OCI-LY3 (cell line): ENCODE results near the gene PPP2R5C.

Experiments
- H2AFZ ChIP-seq: fragments of 200-600, 300-600 bp; shearing (Covaris generic); 2 replicates; pipeline ENCODE4 v1.6.0; 2014; ENCODE audit warnings: antibody characterized with exemption, low read depth, low read length
- H3K27ac ChIP-seq: fragments of 200-600, 300-600 bp; sonication (generic); 2 replicates; pipeline ENCODE4 v1.5.1; 2014; ENCODE audit warnings: mild to moderate bottlenecking, low read length, moderate library complexity, mixed read lengths
- H3K27me3 ChIP-seq: fragments of 200-600, 300-600 bp; sonication (generic); 2 replicates; pipeline ENCODE4 v1.6.1; 2014; ENCODE audit warnings: low read depth, low read length, mixed read lengths
- H3K36me3 ChIP-seq: fragments of 200-600, 300-600 bp; sonication (generic); replicated peaks from 2 replicates; pipeline ENCODE3; 2014; ENCODE audit warnings: low read depth, low read length, mixed read lengths
- H3K4me1 ChIP-seq: fragments of 300-600, 200-600 bp; sonication (generic); 2 replicates; pipeline ENCODE4 v1.6.1; 2014; ENCODE audit warnings: low read length, mixed read lengths
- H3K4me2 ChIP-seq: fragments of 200-600, 300-600 bp; sonication (generic); 2 replicates; pipeline ENCODE4 v1.6.1; 2014; ENCODE audit warnings: low read length, mixed read lengths
- H3K4me3 ChIP-seq: fragments of 300-600, 200-600 bp; sonication (generic); 2 replicates; pipeline ENCODE4 v1.5.1; 2014; ENCODE audit warnings: antibody characterized with exemption, mild to moderate bottlenecking, low read length, moderate library complexity
- H3K79me2 ChIP-seq: fragments of 300-600, 200-600 bp; shearing (Covaris generic); 2 replicates; pipeline ENCODE4 v1.6.1; 2014; ENCODE audit warnings: mild to moderate bottlenecking, low read length, mixed read lengths
- H3K9ac ChIP-seq: fragments of 300-600, 200-600 bp; shearing (Covaris generic); 2 replicates; pipeline ENCODE4 v1.6.0; 2014; ENCODE audit warnings: mild to moderate bottlenecking, low read length, moderate library complexity
- H3K9me3 ChIP-seq: fragments of 200-600, 300-600 bp; shearing (Covaris generic); 2 replicates; pipeline ENCODE4 v1.6.1; 2014; ENCODE audit warnings: low read length, mixed read lengths; ENCODE audit not compliant: insufficient read depth
- H4K20me1 ChIP-seq: fragments of 200-600, 300-600 bp; sonication (generic); 2 replicates; pipeline ENCODE4 v1.6.1; 2016; ENCODE audit warnings: low read length, mixed read lengths; ENCODE audit not compliant: insufficient read depth
- CTCF ChIP-seq: fragments of 200-600, 300-600 bp; sonication (generic); IDR thresholded peaks from 2 replicates; pipeline ENCODE4 v1.5.1; 2014; ENCODE audit warnings: antibody characterized with exemption, low read length, low read depth
- EZH2phosphoT487 ChIP-seq: fragments of 200-600 bp; shearing (Covaris generic); IDR thresholded peaks from 2 replicates; pipeline ENCODE4 v1.6.1; 2018; ENCODE audit warnings: antibody characterized with exemption, mixed run types, low read depth

Gene PPP2R5C

GRCh38 chr14:101956179-101956885 is 194.8 kb downstream of the PPP2R5C start:
- H3K9me3 ChIP-seq, result no peaks in the 10 kb centered on the region
- H3K79me2 ChIP-seq, result no peaks in the 10 kb centered on the region
- no peak overlapping the region for H3K9ac ChIP-seq
- H3K4me1 ChIP-seq, result peaks cover 10% of the 10 kb centered on the region
- H4K20me1 ChIP-seq, result no peaks in the 10 kb centered on the region
- H3K4me3 ChIP-seq, result no peak overlapping the region
- no peak overlapping the region for H3K4me2 ChIP-seq
- no peak for TF ChIP-seq EZH2phosphoT487
- no peak for TF ChIP-seq CTCF
- no peak overlapping the region for H3K27ac ChIP-seq
- H3K36me3 ChIP-seq, result no peaks in the 10 kb centered on the region
- H3K27me3 ChIP-seq, result no peaks in the 10 kb centered on the region
- H2AFZ ChIP-seq, result no peak overlapping the region

GRCh38 chr14:101957406-101958234 is 196.1 kb downstream of the PPP2R5C start:
- Histone ChIP-seq H2AFZ (no peak overlapping the region), H3K9me3 (no peaks in the 10 kb centered on the region), H3K79me2 (no peaks in the 10 kb centered on the region), H3K9ac (no peak overlapping the region), H3K4me1 (peaks cover 17% of the 10 kb centered on the region), H3K36me3 (no peaks in the 10 kb centered on the region), H3K27me3 (no peaks in the 10 kb centered on the region), H3K4me2 (no peak overlapping the region), H3K4me3 (no peak overlapping the region), H3K27ac (no peak overlapping the region), H4K20me1 (no peaks in the 10 kb centered on the region)
- no peak for TF ChIP-seq CTCF
- TF ChIP-seq EZH2phosphoT487, result no peak

- Histone ChIP-seq H3K79me2 (no peaks in the 10 kb centered on the region), H3K27ac (no peak overlapping the region), H3K27me3 (no peaks in the 10 kb centered on the region), H3K4me1 (peaks cover 19% of the 10 kb centered on the region), H3K36me3 (no peaks in the 10 kb centered on the region), H4K20me1 (no peaks in the 10 kb centered on the region), H3K9me3 (no peaks in the 10 kb centered on the region), H2AFZ (no peak overlapping the region), H3K9ac (no peak overlapping the region), H3K4me2 (no peak overlapping the region), H3K4me3 (no peak overlapping the region)
- no peak for TF ChIP-seq EZH2phosphoT487
- no peak for TF ChIP-seq CTCF
Observed at GRCh38 chr14:101958418-101959180, 197.1 kb downstream of the PPP2R5C start.

GRCh38 chr14:101959277-101959676 is 197.8 kb downstream of the PPP2R5C start:
- Histone ChIP-seq H3K4me2 (no peak overlapping the region), H3K79me2 (no peaks in the 10 kb centered on the region), H3K4me3 (no peak overlapping the region), H3K9me3 (no peaks in the 10 kb centered on the region), H3K27ac (no peak overlapping the region), H3K36me3 (no peaks in the 10 kb centered on the region), H3K27me3 (no peaks in the 10 kb centered on the region), H3K4me1 (peaks cover 23% of the 10 kb centered on the region), H3K9ac (no peak overlapping the region), H4K20me1 (no peaks in the 10 kb centered on the region), H2AFZ (no peak overlapping the region)
- TF ChIP-seq CTCF, result no peak
